Measurements from ENCODE around the gene IL31RA. TPM values are rescaled to one million over a fixed set of nuclear protein-coding genes. Genes with fewer than 3 reads are reported as not detected.
A peak's percentile ranks its signal among the peaks of the same experiment; 100 is the strongest.

Gene IL31RA
- total and polyA plus RNA-seq, 7 donors, result 0.04 to 2.0 (median 0.20) TPM; not detected in 2

GRCh38 chr5:55921617-55922016 lies 70.5 kb downstream of the IL31RA start:
- 86 to 95% (median 89%) methylated on average over 4 of the region's 4 CpGs for WGBS, 3 donors

GRCh38 chr5:55923177-55923771 lies 72.1 kb downstream of the IL31RA start:
- DNase-seq, result no peak
- ATAC-seq, result no peak
- Histone ChIP-seq H3K36me3 (ENCODE audit: insufficient read depth in 1 of 2, low read depth in 1 of 2) (no peaks in the 10 kb centered on the region), H3K27me3 (ENCODE audit: insufficient read depth in 3 of 3, low read length in 2 of 3) (peaks cover 0 to 2% (median 0%) of the 10 kb centered on the region in 3 donors), H3K4me3 (peak overlapping the region; percentile 49), H3K27ac (no peak overlapping the region), H3K9me3 (no peaks in the 10 kb centered on the region), H3K4me1 (no peaks in the 10 kb centered on the region)
- intact Hi-C loops (cut with DNase I), result no loop called here
- TF ChIP-seq CTCF (IDR thresholded peaks at IDR 0.05), result no peak
- 51 to 60% (median 58%) methylated on average over 17 of the region's 17 CpGs for WGBS, 3 donors

More at GRCh38 chr5:55921617-55922016, 70.5 kb downstream of the IL31RA start:
- Histone ChIP-seq H3K27me3 (ENCODE audit: insufficient read depth in 3 of 3, low read length in 2 of 3) (peaks cover 0 to 2% (median 0%) of the 10 kb centered on the region in 3 donors), H3K4me1 (no peaks in the 10 kb centered on the region), H3K36me3 (ENCODE audit: insufficient read depth in 1 of 2, low read depth in 1 of 2) (no peaks in the 10 kb centered on the region), H3K9me3 (no peaks in the 10 kb centered on the region), H3K4me3 (no peak overlapping the region), H3K27ac (no peak overlapping the region)
- TF ChIP-seq CTCF (IDR thresholded peaks at IDR 0.05), result no peak
- intact Hi-C loops (cut with DNase I), result no loop called here
- ATAC-seq, result no peak
- no peak for DNase-seq

GRCh38 chr5:55923865-55924500 lies 72.8 kb downstream of the IL31RA start:
- no peak for ATAC-seq
- H3K9me3 ChIP-seq, result no peaks in the 10 kb centered on the region
- H3K36me3 ChIP-seq (ENCODE audit: insufficient read depth in 1 of 2, low read depth in 1 of 2), result no peaks in the 10 kb centered on the region
- no peak for DNase-seq
- peak overlapping the region; percentile 49 for H3K4me3 ChIP-seq
- no peak overlapping the region for H3K27ac ChIP-seq
- H3K27me3 ChIP-seq (ENCODE audit: insufficient read depth in 3 of 3, low read length in 2 of 3), result peaks cover 0 to 2% (median 0%) of the 10 kb centered on the region in 3 donors
- WGBS, 3 donors, result 86 to 89% (median 87%) methylated on average over 9 of the region's 9 CpGs
- no peak for TF ChIP-seq CTCF (IDR thresholded peaks at IDR 0.05)
- intact Hi-C loops (cut with DNase I), result no loop called here
- no peaks in the 10 kb centered on the region for H3K4me1 ChIP-seq

GRCh38 chr5:55924744-55925143 lies 73.6 kb downstream of the IL31RA start:
- peaks cover 0 to 2% (median 0%) of the 10 kb centered on the region in 3 donors for H3K27me3 ChIP-seq (ENCODE audit: insufficient read depth in 3 of 3, low read length in 2 of 3)
- H3K27ac ChIP-seq, result no peak overlapping the region
- H3K4me1 ChIP-seq, result no peaks in the 10 kb centered on the region
- H3K9me3 ChIP-seq, result no peaks in the 10 kb centered on the region
- no peak for TF ChIP-seq CTCF (IDR thresholded peaks at IDR 0.05)
- intact Hi-C loops (cut with DNase I), result no loop called here
- WGBS, 3 donors, result 86 to 98% (median 88%) methylated on average over 11 of the region's 11 CpGs
- H3K36me3 ChIP-seq (ENCODE audit: insufficient read depth in 1 of 2, low read depth in 1 of 2), result no peaks in the 10 kb centered on the region
- DNase-seq, result no peak
- H3K4me3 ChIP-seq, result no peak overlapping the region
- ATAC-seq, result no peak
